ENCODE results near the gene CCR9.
A peak's percentile ranks its signal among the peaks of the same experiment; 100 is the strongest.
"Not testable (repeated sequence)": the region's sequence is repeated elsewhere in the genome, so short reads cannot be mapped to it uniquely, and the experiment has no call there.

CCR9 gene, protein sequence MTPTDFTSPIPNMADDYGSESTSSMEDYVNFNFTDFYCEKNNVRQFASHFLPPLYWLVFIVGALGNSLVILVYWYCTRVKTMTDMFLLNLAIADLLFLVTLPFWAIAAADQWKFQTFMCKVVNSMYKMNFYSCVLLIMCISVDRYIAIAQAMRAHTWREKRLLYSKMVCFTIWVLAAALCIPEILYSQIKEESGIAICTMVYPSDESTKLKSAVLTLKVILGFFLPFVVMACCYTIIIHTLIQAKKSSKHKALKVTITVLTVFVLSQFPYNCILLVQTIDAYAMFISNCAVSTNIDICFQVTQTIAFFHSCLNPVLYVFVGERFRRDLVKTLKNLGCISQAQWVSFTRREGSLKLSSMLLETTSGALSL

DNA sequence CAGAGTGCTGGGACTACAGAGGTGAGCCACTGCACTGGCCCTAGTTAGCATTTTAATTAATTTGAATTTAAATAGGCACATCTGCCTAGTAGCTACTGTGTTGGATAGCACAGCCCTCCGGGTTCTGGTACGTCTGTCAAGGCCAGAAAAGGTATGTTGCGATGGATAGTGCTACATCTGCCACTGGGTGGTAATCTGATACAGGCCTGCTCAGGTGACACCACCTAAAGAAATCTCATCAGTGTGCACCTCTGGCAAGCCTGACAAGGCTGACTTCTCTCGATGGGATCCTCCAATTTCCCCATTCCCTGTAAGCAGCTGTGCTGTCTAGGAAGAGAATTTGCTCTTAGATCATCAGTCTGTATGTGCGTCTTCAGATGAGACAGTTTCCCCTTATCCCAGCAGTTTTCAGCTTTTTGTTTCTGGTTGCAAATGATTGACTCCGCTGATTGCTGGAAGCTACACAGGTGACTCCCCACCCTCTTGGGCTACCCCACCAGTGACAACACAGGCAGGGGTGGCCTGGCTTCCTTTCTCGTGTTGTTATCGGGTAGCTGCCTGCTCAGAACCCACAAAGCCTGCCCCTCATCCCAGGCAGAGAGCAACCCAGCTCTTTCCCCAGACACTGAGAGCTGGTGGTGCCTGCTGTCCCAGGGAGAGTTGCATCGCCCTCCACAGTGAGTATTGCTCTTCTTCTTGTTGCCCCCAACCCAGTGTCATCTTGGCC is at the start of gene CCR9:
Gene CCR9, plus strand, starts transcription at position 565 of the 727 bp plus-strand sequence. CDS start 8,391 bp downstream, outside the sequence.
- no peak for DNase-seq

DNA sequence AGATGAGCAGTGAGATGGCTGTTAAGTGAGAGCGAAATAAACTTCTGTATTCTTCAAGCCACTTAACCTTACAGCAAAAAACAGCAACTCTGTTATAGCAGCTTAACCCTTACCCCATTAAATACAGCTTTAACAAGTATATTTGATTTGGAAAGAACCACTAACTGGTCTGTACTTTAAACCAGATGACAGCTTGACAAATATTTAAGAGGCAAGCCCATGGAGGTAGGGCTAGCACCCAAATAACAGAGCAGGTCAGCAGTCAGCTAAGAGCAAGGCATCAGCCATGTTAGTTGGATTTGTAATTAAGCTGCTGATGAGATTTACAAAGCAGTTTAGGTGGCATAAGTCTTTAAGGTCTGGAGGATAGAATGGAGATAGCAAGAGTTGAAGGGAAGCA is 47.9 kb upstream of the CCR9 start:
- no peak for DNase-seq

DNA sequence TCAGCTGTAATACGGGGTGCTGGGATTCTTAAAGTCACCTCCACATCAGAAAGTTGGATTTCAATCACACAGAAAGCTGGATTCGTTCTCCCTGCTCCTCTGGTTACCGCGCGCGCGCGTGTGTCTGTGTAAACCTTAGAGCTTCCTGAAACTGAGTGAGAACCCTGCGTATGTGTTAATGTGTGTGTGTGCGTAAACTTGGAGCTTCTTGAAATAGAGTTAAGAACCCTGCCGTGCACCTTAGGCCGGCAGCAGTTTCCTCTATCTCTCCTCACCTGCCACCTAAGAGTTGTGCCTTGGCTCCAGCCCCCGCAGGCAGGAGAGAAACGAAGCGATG is 45.0 kb upstream of the CCR9 start:
- no peak for DNase-seq

DNA sequence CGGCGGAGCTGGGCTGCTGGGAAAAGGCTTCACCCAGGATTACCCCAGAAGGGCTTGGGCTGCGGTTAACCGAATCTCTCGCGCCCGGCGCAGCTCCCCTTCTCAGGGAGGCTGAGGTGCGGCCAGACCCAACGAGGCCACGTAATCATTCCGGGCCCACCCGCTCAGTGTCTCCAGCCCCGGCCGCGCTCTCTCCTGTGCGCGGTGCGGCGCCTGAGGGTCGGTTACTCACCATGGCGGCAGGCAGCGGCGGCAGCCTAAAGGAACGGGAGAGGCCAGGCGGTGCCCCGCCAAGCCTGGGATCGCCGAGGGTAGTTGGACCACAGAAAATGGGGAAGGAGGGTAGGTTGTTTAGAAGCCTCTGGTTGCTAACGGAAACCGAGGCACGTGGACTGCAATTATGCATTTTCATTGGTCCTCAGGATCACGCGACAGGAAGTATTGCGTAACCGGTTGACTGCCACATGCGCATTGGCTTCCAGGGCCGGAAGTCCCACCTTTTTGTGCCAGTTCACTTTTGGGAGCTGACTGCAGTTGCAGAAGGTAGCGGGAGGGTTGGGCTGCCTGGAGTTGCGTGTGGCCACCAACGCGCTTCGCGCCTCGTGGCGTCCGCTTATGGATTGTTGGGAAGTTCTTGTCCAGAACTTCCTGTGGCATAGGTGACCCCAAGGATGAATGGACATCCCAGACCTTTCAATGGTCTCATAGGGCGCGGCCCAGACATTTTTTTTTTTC is 44.4 kb upstream of the CCR9 start, which contains the start of gene LZTFL1:
Gene LZTFL1, minus strand, starts transcription at position 363 of the 735 bp plus-strand sequence. Its CDS starts 128 bp downstream, at position 235.
- DNase-seq = peak; percentile 93

DNA sequence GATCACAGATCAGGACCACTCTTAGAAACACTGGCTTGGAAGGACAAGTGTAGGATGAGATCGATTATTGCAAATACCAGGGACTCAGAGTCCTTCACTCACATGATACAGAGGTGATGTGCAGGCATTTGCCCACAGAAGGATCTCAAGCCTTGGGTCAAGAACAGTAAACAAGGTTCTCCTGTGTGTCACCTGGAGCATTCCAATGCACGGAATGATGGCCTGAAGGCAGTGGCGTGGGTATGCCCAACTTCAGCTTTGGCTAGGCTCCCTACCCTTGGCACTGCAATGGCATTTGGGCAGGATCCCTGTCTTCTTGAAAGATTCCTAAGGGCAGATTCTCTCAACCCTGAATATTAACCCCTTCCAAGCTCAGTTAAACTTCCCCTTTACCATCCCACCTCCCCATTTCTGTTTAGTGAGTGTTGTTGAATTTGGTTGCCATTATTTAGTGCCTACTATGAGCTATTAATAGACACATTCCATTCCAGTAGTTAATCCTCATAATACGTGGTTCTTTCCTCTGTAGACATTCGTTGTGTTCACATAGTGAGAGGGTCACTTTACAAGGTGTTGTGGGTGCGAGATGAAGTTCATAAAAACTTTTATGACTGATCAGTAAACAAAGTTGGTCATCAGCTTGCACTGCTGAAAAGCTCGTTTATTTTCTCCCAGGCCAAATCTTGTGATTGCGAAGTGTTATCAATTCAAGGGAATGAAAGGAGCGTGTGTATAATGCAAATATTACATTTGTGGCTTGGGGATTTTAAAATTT is 43.3 kb upstream of the CCR9 start:
- DNase-seq = no peak

DNA sequence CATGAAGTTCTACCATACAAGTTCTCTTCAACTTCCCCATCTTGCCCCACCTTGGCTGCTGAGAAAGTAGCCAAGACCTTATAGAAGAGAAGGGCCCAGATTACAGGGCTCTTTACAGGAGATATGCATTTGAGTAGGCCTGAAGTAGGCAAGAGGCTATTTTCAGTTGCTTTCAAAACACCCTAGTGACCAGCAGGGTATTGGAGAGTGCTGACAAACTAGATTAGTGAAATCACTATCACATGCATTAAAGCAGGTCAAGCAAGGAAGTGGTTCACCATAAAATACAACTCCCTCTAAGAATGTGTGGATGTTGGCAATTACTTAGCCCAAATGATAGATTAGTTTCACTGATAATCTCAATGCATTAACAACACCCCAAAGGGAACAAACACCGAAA is 41.7 kb upstream of the CCR9 start:
- no peak for DNase-seq

DNA sequence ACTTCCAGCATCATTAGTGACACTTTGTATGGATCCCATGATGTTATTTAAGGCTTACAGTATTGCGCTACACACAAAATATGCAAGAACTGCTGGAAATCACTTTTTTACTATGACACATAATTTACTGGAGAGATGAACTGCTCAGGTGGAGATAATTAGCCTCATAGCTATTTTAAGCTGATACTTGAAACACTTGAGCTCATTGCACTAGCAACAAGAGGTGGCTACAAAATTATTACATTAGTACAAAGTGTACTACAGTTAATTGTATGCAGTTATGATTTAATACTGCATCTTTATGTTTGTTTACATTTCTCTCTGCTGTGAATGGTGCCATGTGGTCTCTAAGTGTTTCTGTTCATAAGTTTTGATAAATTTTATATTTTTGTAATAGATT is 38.0 kb upstream of the CCR9 start:
- DNase-seq = no peak

DNA sequence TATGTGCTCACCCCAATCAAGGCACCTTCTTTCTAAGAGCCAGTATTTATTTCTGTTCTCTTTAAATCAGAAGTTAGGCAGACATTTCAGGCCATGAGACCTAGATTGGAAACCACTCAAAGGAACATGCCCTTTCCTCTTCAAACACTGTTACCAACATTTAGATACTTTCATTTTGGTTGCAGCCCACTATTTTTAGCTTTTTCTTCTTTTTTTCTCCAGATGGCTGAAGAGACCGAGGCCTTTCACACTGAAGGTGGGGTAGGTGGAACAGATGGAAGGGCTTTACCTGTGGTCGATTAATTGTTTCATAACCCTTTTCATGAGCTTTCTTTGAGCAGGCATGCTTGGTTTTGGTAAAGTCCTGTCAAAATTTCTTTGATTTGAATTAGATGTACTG is 33.5 kb upstream of the CCR9 start:
- DNase-seq = no peak

DNA sequence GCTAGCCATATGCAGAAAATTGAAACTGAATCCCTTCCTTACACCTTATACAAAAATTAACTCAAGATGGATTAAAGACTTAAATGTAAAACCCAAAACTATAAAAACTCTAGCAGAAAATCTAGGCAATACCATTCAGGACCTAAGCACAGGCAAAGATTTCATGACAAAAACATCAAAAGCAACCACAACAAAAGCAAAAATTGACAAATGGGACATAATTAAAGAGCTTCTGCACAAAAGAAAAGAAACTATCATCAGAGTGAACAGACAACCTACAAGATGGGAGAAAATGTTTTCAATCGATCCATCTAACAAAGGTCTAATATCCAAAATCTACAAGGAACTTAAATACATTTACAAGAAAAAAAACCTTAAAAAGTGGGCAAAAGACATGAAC is 30.0 kb upstream of the CCR9 start:
- DNase-seq = not testable (repeated sequence)

DNA sequence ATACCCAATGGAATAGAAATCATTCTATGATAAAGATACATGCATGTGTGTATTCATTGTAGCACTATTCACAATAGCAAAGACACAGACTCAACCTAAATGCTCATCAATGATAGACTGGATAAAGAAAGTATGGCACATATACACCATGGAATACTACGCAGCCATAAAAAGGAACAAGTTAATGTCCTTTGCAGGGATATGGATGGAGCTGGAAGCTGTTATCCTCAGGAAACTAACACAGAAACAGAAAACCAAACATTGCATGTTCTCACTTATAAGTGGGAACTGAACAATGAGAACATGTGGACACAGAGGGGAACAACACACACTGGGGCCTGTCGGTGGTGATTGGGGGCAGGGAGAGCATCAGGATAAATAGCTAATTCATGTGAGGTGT is 29.3 kb upstream of the CCR9 start:
- DNase-seq = not testable (repeated sequence)

DNA sequence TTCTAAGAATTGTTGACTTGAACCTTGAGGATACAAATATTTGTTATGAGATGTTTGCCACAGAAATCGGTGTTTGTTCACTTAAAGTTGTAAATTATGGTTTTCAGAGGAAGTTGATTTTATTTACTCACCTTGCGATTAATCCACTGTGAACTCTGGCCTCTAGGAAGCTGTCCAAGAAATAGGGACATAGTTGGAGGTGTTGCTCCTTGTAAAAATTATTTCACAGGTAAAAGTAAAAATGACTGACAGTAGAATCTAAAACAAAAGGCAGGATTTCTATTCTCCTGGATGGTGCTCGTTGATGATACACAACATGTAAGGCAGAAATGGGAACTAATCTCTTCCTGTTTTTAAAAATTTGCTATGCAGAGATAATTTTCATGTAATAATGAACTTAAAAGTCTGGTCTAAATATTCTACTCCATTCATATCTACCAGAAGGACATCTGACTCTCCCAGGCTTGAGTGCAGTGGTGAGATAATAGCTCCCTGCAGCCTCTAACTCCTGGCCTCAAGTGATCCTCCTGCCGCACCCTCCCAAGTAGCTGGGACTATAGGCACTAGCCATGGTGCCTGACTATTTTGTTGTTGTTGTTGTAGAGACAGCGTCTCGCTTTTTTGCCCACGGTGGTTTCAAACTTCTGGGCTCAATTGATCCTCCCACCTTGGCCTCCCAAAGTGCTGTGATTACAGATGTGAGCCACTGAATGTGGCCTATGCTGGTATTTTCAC is 27.4 kb upstream of the CCR9 start:
- DNase-seq = no peak

DNA sequence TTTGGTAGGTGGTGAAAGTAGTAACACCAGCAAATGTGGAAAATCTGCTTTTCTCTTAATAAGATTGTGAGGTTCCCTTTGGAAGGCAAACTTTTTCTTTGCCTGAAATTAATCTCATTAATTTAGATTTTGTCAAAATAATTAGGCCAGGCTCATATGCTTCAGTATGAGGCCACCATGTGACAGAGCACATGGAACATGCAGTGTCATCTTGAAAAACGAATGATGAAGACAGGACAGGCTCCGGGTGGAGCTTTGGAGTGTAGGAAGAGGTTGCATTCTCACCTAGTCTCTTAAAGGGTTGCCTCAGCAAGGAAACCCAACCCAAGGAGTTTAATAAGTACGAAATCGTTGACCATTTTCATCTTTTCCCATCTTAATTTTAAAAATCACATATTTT is 25.9 kb upstream of the CCR9 start:
- no peak for DNase-seq

DNA sequence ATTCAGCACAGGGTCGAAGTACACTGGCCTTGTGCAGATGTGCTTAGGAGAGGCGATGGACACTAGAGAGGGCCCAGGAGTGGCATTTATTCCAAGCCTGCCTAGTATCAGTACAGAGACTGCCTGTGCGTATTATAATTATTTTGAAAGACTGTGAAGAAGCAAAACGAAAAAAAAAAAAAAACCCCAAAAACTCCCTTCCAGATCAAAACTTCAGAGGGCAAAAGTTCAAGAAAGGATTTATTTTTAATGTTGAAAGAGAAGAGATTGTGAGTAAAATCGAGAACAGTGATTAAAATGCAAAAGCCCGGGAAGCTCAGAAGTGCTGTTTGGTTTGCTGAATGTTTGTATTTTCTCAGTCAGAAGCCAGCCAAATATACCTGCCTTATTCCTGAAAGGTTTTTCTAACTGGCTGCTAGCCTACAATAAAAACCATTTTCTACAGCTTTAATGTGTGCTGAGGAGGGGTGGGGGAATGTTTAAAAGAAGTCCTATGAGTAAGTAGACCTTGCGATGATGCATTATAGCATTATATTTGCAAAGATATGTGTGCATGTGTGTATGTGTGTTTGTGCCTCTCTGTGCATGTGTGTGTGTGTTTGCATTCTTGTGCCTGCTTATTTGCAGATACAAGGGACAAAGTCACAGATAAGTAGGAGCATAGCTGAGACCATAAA is 25.2 kb upstream of the CCR9 start:
- DNase-seq = no peak

DNA sequence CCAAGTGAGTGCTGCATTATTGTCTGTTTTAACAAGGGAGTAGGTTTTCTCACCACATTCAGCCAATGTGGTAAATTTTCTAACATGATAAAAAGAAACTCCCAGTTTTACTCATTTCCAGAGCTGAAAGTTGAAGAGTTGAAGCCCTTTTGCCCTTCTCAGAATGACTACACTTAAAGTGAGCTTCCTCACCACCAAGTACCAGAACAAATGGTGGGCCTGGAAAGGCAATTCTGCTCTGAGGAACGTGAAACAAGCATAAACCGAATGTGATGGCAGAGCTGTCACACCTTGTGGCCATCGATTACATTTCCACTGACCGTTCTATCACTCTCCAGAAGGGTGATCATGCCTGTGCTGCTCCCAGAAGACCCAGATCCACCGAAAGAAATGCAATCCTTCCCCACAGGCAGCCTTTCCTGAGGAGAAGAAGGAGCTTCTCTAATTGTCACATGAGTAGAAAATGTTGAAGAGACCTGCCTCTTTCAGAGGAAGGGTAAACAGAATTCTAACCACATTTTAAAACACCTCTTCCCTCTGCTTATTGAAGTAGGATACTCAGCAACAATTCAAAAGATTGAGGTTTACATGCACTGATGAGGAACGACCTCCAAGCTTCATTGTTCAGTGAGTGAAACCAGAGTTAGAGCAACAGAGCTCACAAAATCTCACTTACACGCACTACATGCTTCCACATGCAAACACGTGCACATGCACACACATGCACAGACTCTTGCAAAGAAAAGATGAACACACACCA is 21.4 kb upstream of the CCR9 start:
- DNase-seq = no peak

DNA sequence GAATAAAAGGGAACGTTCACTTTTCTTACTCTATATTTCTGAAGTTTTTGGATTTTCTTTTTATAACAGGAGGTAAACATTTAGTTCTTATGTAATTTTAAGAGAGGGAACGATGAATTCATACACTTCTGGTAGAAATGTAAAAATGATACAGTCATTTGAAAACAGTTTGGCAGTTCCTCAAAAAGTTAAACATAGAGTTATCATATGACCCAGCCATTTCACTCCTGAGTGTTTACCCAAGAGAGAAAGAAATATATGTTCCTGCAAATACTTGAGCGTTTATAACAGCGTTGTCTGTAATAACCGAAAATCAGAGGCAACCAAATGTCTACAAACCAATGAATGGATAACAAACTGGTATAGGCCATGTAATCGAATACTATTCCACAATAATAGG is 20.8 kb upstream of the CCR9 start:
- no peak for DNase-seq

DNA sequence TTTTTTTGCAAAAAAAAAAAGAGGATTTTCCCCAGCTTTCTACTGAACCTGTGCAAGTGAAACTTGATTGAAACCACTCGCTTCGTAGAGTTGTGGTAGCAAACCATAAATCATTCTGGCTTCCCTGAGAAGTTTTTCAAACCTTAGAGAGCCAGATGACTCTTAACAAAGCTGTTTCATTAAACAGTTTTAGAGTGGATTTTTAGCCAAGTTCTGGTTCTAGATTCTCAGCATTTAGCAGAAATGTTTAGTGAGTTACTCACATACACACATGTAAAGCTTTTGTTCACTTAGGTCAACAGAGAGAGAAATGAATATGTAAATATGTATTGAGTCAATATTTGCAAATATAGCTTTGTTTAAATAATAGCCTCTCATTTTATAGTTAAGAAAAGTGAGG is 18.1 kb upstream of the CCR9 start:
- no peak for DNase-seq

DNA sequence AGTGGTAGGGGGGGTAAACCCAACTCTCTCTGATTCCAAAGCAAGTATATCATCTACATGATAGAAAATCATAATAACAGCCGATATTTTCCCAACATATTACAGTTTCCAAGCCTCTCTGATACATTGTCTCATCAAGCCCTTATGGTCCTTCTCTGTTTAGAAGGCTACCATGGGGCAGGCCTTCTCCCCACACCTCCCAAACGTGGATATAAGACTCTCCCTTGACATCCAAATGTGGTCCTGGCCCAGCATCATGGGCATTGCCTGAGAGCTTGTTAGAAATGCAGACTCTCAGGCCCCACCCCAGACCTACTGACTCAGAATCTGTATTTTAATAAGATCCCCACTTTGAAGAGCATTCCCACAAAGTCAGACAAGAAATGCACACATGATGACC is 17.7 kb upstream of the CCR9 start:
- DNase-seq = no peak

DNA sequence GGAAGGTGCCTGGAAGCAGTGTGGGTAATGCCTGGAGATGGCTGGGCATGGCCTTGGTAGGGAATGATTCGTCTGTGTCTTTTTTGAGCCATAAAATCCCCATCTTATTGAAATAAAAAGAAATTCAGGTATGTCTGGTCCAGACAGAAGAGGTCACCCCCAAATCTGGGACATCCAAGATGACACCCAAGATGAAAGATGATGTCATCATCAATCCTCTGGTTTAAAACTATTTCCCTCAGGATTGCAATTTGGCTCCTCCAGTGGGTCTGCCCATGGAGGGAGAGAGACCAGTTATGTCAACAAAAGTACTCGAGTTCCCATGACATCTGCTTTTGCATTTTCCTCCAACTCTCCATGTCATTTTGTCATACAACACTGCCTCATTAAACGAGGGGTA is 16.7 kb upstream of the CCR9 start:
- no peak for DNase-seq

DNA sequence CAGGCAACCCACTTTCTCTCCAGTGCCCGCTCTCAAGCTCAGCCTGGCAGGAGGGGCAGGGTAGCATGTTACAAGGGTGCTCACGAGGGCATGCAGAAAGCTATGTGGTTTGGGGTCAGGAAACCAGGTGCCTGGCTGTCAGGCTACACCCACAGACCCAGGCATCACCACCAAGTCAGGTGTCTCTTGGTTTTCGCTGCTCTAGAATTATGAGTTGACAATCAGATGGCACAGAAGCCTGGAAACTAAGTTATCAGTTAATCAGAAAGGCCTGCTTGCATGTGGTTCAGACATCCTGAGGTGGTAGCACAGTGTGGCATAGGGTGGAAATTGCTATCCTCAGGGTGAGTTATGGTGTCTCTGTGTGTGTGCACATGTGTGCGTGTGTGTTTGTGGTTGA is 16.2 kb upstream of the CCR9 start:
- DNase-seq = peak; percentile 71

DNA sequence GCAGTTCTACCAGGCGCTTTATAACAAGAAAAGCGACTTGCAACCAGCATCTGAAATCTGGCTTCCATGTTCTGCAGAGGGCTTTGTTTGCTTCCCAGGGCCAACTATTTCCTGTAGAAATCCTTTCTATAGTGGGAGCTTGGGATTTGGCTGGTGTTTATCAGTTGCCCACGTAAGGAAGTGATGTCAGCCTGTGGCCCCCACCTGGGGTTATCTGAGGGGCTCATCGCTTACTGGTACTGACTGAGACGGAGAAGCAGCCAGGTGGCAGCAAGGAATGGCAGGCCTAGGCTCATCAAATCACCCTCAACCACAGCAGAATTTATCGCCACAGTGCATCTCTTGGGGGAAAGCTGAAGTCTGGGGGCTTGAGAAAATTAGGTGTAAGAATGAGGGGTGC is 14.6 kb upstream of the CCR9 start:
- no peak for DNase-seq

DNA sequence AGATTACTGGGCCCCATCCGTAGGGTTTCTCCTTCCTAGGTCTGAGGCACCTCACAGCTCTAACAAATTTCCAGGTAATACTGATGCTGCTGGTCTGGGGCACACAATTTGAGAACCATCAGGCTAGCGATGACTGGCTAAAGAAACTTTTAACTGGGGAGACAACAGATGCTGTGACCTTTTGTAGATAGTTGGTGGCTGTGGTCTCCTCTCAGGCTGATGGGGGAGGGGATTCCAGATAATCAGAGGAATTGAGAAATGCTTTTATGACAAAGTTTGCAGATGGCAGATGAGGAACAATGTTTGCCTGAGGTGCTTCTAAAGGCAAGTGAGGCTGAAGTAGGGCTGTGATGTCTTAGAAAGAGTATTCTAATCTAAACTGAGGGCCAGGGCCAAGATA is 13.8 kb upstream of the CCR9 start:
- DNase-seq = no peak
